Liver (tissue), 9 donors: ENCODE measurements around the gene LRRC74B. TPM values are rescaled to one million over a fixed set of nuclear protein-coding genes. Genes with fewer than 3 reads are reported as not detected.

Experiments used
- DNase-seq: peaks from one replicate; pipeline ENCODE4 v3.0.0-alpha.2; 2017; ENCODE audit warnings: low spot score
- H3K27ac ChIP-seq, 2 donors: one replicate each; pipeline ENCODE4 v1.7.0; 2013; ENCODE audit warnings: inconsistent platforms in 2 of 2, low read length in 2 of 2, control low read depth in 1 of 2, low read depth in 1 of 2, mild to moderate bottlenecking in 1 of 2
- H3K27me3 ChIP-seq, 4 donors: one replicate each; pipeline versions ENCODE4 v1.6.1 to v1.7.0; 2013; ENCODE audit warnings: low read length in 3 of 4, inconsistent platforms in 1 of 4, mild to moderate bottlenecking in 1 of 4, moderate library complexity in 1 of 4; ENCODE audit not compliant: control insufficient read depth in 4 of 4, insufficient read depth in 4 of 4
- H3K36me3 ChIP-seq, 4 donors: one replicate each; pipeline versions ENCODE4 v1.6.1 to v1.7.0; 2013; ENCODE audit warnings: low read length in 3 of 4, mild to moderate bottlenecking in 3 of 4, low read depth in 1 of 4, moderate library complexity in 1 of 4; ENCODE audit not compliant: control insufficient read depth in 4 of 4, insufficient read depth in 3 of 4
- H3K4me1 ChIP-seq, 4 donors: one replicate each; pipeline versions ENCODE4 v1.6.1 to v1.7.0; 2013; ENCODE audit warnings: low read length in 3 of 4, mild to moderate bottlenecking in 3 of 4, moderate library complexity in 1 of 4; ENCODE audit not compliant: control insufficient read depth in 4 of 4, insufficient read depth in 4 of 4
- H3K4me3 ChIP-seq, 3 donors: one replicate each; pipeline versions ENCODE4 v1.6.1 to v1.7.0; 2013; ENCODE audit warnings: low read length in 3 of 3, control low read depth in 1 of 3, low read depth in 1 of 3, mild to moderate bottlenecking in 1 of 3
- H3K9ac ChIP-seq, 2 donors: one replicate each; pipeline ENCODE4 v1.7.0; 2013; ENCODE audit warnings: low read length in 2 of 2, mild to moderate bottlenecking in 2 of 2, moderate library complexity in 2 of 2, control low read depth in 1 of 2, low read depth in 1 of 2
- H3K9me3 ChIP-seq, 4 donors: one replicate each; pipeline versions ENCODE4 v1.6.1 to v1.7.0; 2013; ENCODE audit warnings: low read length in 3 of 4; ENCODE audit not compliant: control insufficient read depth in 4 of 4
- CTCF ChIP-seq: fragments of 150-350 bp; IDR thresholded peaks from 2 replicates; pipeline ENCODE4 v1.5.1; 2017; ENCODE audit warnings: improper control_type of control experiment, low read depth, low read length; ENCODE audit not compliant: missing input control
- FOXA1 ChIP-seq: IDR thresholded peaks from 2 replicates; pipeline ENCODE4 v1.6.1; 2016; ENCODE audit warnings: antibody characterized with exemption
- FOXA2 ChIP-seq: IDR thresholded peaks from 2 replicates; pipeline ENCODE4 v1.6.1; 2016; ENCODE audit warnings: antibody characterized with exemption
- GABPA ChIP-seq, 2 donors: IDR thresholded peaks in 1 of 2; conservative IDR thresholded peaks in 1 of 2; 2 replicates each; pipeline ENCODE4 v1.6.1; 2016; ENCODE audit warnings: antibody characterized with exemption in 2 of 2, mild to moderate bottlenecking in 1 of 2, moderate library complexity in 1 of 2
- HNF4A ChIP-seq, 2 donors: conservative IDR thresholded peaks; 2 replicates each; pipeline ENCODE4 v1.6.1; 2016; ENCODE audit warnings: antibody characterized with exemption in 2 of 2, mild to moderate bottlenecking in 2 of 2
- JUND ChIP-seq, 2 donors: IDR thresholded peaks; 2 replicates each; pipeline ENCODE4 v1.6.1; 2016; ENCODE audit warnings: antibody characterized with exemption in 2 of 2
- MAX ChIP-seq: IDR thresholded peaks from 2 replicates; pipeline ENCODE4 v1.6.1; 2016; ENCODE audit warnings: antibody characterized with exemption
- NR2F2 ChIP-seq: IDR thresholded peaks from 2 replicates; pipeline ENCODE4 v1.6.1; 2016; ENCODE audit warnings: antibody characterized with exemption
- RAD21 ChIP-seq, 2 donors: IDR thresholded peaks; 2 replicates each; pipeline ENCODE4 v1.6.1; 2016; ENCODE audit warnings: antibody characterized with exemption in 2 of 2, mild to moderate bottlenecking in 2 of 2
- SP1 ChIP-seq: IDR thresholded peaks from 2 replicates; pipeline ENCODE4 v1.6.1; 2018; ENCODE audit warnings: antibody characterized with exemption, mild to moderate bottlenecking
- TAF1 ChIP-seq: conservative IDR thresholded peaks from 2 replicates; pipeline ENCODE4 v1.6.1; 2016; ENCODE audit warnings: antibody characterized with exemption, mild to moderate bottlenecking
- ZBTB33 ChIP-seq: IDR thresholded peaks from 2 replicates; pipeline ENCODE4 v1.6.1; 2016; ENCODE audit warnings: antibody characterized with exemption
- WGBS: extraction: QIAGEN DNeasy Blood & Tissue Kit; methylation state at CpG from one replicate; pipeline ENCODE4 v1.1.7; 2013; 5-methylcytosine and 5-hydroxymethylcytosine counted together
- polyA plus RNA-seq, 2 donors: library from polyadenylated mRNA; stranded (reverse) in 1 of 2; unstranded in 1 of 2; fragments of 200-250 nt in 1 of 2; fragments of >200 nt in 1 of 2; fragmentation: Nextera tagmentation in 1 of 2; extraction: Ambion mirVana in 1 of 2; gene quantifications; one replicate each; pipeline versions ENCODE4 v1.2.1 to v1.2.3, GENCODE V29; 2013 to 2015
- total RNA-seq, 2 donors: library from RNA; depleted of rRNA; stranded (reverse); fragments of >200 nt; gene quantifications; one replicate each; pipeline ENCODE4 v1.2.3, GENCODE V29; 2014
- TF ChIP-seq, protein P1 (sequence below): IDR thresholded peaks from 2 replicates; pipeline ENCODE4 v1.6.1; 2016; ENCODE audit warnings: antibody characterized with exemption
- TF ChIP-seq, protein P2 (sequence below): IDR thresholded peaks from 2 replicates; pipeline ENCODE4 v1.6.1; 2016; ENCODE audit warnings: antibody characterized with exemption, mild to moderate bottlenecking
- donor health status: healthy.
- donor health status: healthy.
- donor health status: healthy.
- donor health status: healthy.
- donor health status: healthy.

The LRRC74B gene
- total and polyA plus RNA-seq, 4 donors, result not detected

- no peak for DNase-seq
- Histone ChIP-seq H3K27ac (no peak overlapping the region), H3K27me3 (no peaks in the 10 kb centered on the region), H3K36me3 (no peaks in the 10 kb centered on the region), H3K4me3 (no peak overlapping the region), H3K9ac (no peak overlapping the region), H3K4me1 (no peaks in the 10 kb centered on the region), H3K9me3 (no peaks in the 10 kb centered on the region)
- WGBS, result 75% methylated on average over 8 of the region's 8 CpGs
- no peak for TF ChIP-seq GABPA (IDR thresholded peaks at IDR 0.05 in 1 of 2, conservative IDR thresholded peaks at IDR 0.05 in 1 of 2)
- TF ChIP-seq SP1, result no peak
- TF ChIP-seq MAX, result no peak
- TF ChIP-seq, protein P1, sequence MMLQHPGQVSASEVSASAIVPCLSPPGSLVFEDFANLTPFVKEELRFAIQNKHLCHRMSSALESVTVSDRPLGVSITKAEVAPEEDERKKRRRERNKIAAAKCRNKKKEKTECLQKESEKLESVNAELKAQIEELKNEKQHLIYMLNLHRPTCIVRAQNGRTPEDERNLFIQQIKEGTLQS, result no peak
- TF ChIP-seq TAF1, result no peak
- no peak for TF ChIP-seq CTCF
- no peak for TF ChIP-seq FOXA1
- no peak for TF ChIP-seq NR2F2
- TF ChIP-seq JUND (IDR thresholded peaks at IDR 0.05), result no peak
- no peak for TF ChIP-seq RAD21 (IDR thresholded peaks at IDR 0.05)
- no peak for TF ChIP-seq FOXA2
- TF ChIP-seq HNF4A (conservative IDR thresholded peaks at IDR 0.05), result no peak
- TF ChIP-seq, protein P2, sequence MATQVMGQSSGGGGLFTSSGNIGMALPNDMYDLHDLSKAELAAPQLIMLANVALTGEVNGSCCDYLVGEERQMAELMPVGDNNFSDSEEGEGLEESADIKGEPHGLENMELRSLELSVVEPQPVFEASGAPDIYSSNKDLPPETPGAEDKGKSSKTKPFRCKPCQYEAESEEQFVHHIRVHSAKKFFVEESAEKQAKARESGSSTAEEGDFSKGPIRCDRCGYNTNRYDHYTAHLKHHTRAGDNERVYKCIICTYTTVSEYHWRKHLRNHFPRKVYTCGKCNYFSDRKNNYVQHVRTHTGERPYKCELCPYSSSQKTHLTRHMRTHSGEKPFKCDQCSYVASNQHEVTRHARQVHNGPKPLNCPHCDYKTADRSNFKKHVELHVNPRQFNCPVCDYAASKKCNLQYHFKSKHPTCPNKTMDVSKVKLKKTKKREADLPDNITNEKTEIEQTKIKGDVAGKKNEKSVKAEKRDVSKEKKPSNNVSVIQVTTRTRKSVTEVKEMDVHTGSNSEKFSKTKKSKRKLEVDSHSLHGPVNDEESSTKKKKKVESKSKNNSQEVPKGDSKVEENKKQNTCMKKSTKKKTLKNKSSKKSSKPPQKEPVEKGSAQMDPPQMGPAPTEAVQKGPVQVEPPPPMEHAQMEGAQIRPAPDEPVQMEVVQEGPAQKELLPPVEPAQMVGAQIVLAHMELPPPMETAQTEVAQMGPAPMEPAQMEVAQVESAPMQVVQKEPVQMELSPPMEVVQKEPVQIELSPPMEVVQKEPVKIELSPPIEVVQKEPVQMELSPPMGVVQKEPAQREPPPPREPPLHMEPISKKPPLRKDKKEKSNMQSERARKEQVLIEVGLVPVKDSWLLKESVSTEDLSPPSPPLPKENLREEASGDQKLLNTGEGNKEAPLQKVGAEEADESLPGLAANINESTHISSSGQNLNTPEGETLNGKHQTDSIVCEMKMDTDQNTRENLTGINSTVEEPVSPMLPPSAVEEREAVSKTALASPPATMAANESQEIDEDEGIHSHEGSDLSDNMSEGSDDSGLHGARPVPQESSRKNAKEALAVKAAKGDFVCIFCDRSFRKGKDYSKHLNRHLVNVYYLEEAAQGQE, result no peak
- no peak for TF ChIP-seq ZBTB33
Measured at GRCh38 chr22:21025266-21025665, 20.5 kb upstream of the LRRC74B start.
